Adrenal gland (tissue), 12 donors: ENCODE data around the gene SNX32. TPM values are rescaled to one million over a fixed set of nuclear protein-coding genes. Genes with fewer than 3 reads are reported as not detected.

Source experiments
- DNase-seq, 7 donors: peaks; one replicate each; pipeline ENCODE4 v3.0.0-alpha.2; 2019 to 2020
- H3K27ac ChIP-seq, 5 donors: fragments of 200-600 bp; sonication (generic) in 4 of 5; 1 replicate in 3 of 5; 2 replicates in 2 of 5; pipeline versions ENCODE4 v1.5.1 to v1.8.0; 2016 to 2020; ENCODE audit warnings: mild to moderate bottlenecking in 1 of 5
- H3K27me3 ChIP-seq: fragments of 200-600 bp; 2 replicates; pipeline ENCODE4 v1.8.0; 2021
- H3K36me3 ChIP-seq, 2 donors: fragments of 200-600 bp; replicated peaks in 1 of 2; 1 replicate in 1 of 2; 2 replicates in 1 of 2; pipeline versions ENCODE4 v1.5.1 to v1.8.0; 2018 to 2022
- H3K4me1 ChIP-seq, 2 donors: fragments of 200-600 bp; replicated peaks in 1 of 2; 1 replicate in 1 of 2; 2 replicates in 1 of 2; pipeline versions ENCODE4 v1.5.1 to v1.8.0; 2018 to 2021
- H3K4me3 ChIP-seq, 4 donors: fragments of 200-600 bp; sonication (generic) in 3 of 4; one replicate each; pipeline ENCODE4 v1.5.1; 2016 to 2018
- H3K9me3 ChIP-seq, 3 donors: fragments of 200-600 bp; sonication (generic) in 1 of 3; replicated peaks in 1 of 3; 1 replicate in 2 of 3; 2 replicates in 1 of 3; pipeline versions ENCODE4 v1.5.1 to v1.8.0; 2016 to 2021
- POLR2A ChIP-seq, 2 donors: fragments of 450-650 bp; IDR thresholded peaks; one replicate each; pipeline ENCODE4 v1.6.1; 2017; ENCODE audit warnings: antibody characterized with exemption in 2 of 2, mild to moderate bottlenecking in 2 of 2, moderate library complexity in 1 of 2
- WGBS, 4 donors: extraction: QIAGEN DNeasy Blood & Tissue Kit in 2 of 4; methylation state at CpG; one replicate each; pipeline versions ENCODE4 v1.1.5 to v1.1.7; 2013 to 2017; 5-methylcytosine and 5-hydroxymethylcytosine counted together
- intact Hi-C, 2 donors: fragments of 100-400 bp; cut with DNase I; formaldehyde crosslinking; loops; one replicate each; pipeline versions ENCODE4 v1.14.1 to v1.15.0; 2022 to 2023
- polyA plus RNA-seq, 3 donors: library from polyadenylated mRNA; stranded (reverse); fragments of 200-250 nt in 2 of 3; fragments of 350-450 nt in 1 of 3; fragmentation: Illumina TruSeq in 1 of 3; extraction: RNeasy Lipid Tissue Mini Kit (QIAGEN cat#74804) in 1 of 3; gene quantifications; one replicate each; pipeline ENCODE4 v1.2.3, GENCODE V29; 2013 to 2014
- total RNA-seq, 9 donors: library from RNA; depleted of rRNA in 4 of 9; stranded (reverse); fragments of >200 nt in 4 of 9; fragments of 120-200 nt in 1 of 9; fragmentation: NEBNext Ultra II Directional in 1 of 9; extraction: Animal tissue kit (Norgen Biotek cat#: 25700) in 1 of 9; gene quantifications; one replicate each; pipeline versions ENCODE4 v1.1.0 to v1.2.4, GENCODE V29; 2013 to 2023
- TF ChIP-seq, protein P1 (sequence below), 6 experiments: fragments of 450-650 bp in 4 of 6; fragments of 200-600 bp in 2 of 6; sonication (generic) in 1 of 6; IDR thresholded peaks; 1 replicate in 5 of 6; 2 replicates in 1 of 6; pipeline versions ENCODE4 v1.5.1 to v1.8.0; 2016 to 2021; ENCODE audit warnings: antibody characterized with exemption in 6 of 6, mild to moderate bottlenecking in 2 of 6, moderate library complexity in 1 of 6
- donor health status: healthy with polysubstance abuse.
- donor health status: Bipolar disorder and iron deficiency.
- donor health status: DM: yes; HTN: yes; CAD: no.
- donor health status: DM: no; HTN: no; CAD: no.
- donor health status: DM: no; HTN: no; CAD: no.
- donor health status: DM: yes; HTN: yes; CAD: no.

The SNX32 gene
- total and polyA plus RNA-seq, 12 donors, result 0.11 to 1.2 (median 0.50) TPM; not detected in 3

DNA sequence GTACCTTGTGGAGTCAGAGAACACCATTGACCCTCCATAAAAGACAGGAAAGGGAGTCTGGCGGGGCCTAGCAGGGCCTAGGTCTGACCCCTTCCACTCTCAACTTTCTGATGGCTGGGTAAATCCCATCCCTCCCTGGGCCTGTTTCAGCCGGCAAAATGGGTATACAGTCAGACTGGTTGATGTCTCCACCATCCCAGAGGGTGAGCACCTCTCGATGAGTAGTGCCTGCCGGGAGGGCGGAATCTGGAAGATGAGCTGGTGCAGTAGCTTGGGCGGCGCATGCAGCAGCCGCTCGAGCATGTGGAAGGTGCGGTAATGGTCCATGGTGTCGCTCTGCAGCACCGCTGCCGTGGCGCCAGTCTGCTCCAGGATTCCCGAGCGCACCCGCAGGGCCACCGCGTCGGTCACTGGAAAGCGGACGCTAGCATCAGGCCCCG lies 54.0 kb downstream of the SNX32 start:
- Histone ChIP-seq H3K27ac (peak overlapping the region in 4 of 5 donors; percentile 95 to 99 (median 96)), H3K36me3 (peaks cover 0 to 35% of the 10 kb centered on the region in 2 donors), H3K4me1 (peaks cover 42% of the 10 kb centered on the region in 2 donors), H3K4me3 (peak overlapping the region in 3 of 4 donors; percentile 34 to 66 (median 51)), H3K27me3 (no peaks in the 10 kb centered on the region), H3K9me3 (no peaks in the 10 kb centered on the region)
- WGBS, 4 donors, result 4 to 17% (median 9%) methylated on average over 3 to 23 of the region's 23 CpGs
- intact Hi-C loops, result loop anchor here in 1 of 2 donors (5.0 kb wide), 1 partner anchor 75 kb away; the partner anchor contains the start of gene SART1
- DNase-seq, result no peak
- TF ChIP-seq, protein P1, sequence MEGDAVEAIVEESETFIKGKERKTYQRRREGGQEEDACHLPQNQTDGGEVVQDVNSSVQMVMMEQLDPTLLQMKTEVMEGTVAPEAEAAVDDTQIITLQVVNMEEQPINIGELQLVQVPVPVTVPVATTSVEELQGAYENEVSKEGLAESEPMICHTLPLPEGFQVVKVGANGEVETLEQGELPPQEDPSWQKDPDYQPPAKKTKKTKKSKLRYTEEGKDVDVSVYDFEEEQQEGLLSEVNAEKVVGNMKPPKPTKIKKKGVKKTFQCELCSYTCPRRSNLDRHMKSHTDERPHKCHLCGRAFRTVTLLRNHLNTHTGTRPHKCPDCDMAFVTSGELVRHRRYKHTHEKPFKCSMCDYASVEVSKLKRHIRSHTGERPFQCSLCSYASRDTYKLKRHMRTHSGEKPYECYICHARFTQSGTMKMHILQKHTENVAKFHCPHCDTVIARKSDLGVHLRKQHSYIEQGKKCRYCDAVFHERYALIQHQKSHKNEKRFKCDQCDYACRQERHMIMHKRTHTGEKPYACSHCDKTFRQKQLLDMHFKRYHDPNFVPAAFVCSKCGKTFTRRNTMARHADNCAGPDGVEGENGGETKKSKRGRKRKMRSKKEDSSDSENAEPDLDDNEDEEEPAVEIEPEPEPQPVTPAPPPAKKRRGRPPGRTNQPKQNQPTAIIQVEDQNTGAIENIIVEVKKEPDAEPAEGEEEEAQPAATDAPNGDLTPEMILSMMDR (IDR thresholded peaks at IDR 0.05), result no peak
- TF ChIP-seq POLR2A (IDR thresholded peaks at IDR 0.05), result no peak

DNA sequence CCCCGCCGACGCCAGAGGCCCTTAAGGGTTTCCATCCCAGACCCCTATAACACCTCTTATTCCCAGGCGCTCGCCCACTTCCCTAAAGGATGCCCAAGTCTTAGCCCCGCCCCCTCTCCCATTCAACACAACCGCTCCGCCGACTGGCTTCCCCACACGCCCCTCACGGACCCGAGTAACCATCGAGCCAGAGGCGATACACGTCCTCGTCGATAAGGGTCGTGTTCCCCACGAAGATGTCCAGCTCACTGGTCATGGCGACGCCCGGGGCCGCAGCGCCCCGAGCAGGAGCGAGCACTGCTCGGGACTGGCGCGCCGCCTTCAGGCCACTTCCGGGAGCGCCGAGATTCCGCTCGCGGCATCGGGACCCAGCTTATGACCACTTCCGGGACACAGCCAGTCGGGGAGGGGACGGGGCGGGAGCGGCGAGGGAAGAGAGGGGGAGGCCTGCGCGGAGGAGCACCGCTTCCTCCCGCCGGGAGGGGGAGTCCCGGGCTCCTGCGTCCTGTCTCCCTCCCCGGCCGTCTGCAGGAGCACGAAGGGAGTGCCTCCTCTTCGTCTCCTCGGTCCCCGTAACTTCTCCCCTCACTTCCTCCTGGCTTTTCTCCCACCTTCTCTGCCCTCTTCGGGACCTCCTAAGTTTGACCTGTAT lies 54.5 kb downstream of the SNX32 start, which contains the start of gene FIBP:
Gene FIBP, minus strand, starts transcription at position 309 of the 652 bp plus-strand sequence. Its CDS starts 53 bp downstream, at position 256.
- H3K4me1 ChIP-seq, result peaks cover 47 to 48% of the 10 kb centered on the region in 2 donors
- WGBS, 4 donors, result 0 to 2% (median 0%) methylated on average over 21 to 57 of the region's 57 CpGs
- no peaks in the 10 kb centered on the region for H3K27me3 ChIP-seq
- peak; percentile 98 to 99 (median 98) for DNase-seq
- H3K36me3 ChIP-seq, result peaks cover 0 to 29% of the 10 kb centered on the region in 2 donors
- H3K27ac ChIP-seq, result peak within 1 kb of the TSS; percentile 26 to 99 (median 96)
- H3K9me3 ChIP-seq, result no peaks in the 10 kb centered on the region
- TF ChIP-seq, protein P1 (IDR thresholded peaks at IDR 0.05), result peak; percentile 70 to 94 (median 86)
- peak; percentile 68 to 90 for TF ChIP-seq POLR2A (IDR thresholded peaks at IDR 0.05)
- H3K4me3 ChIP-seq, result peak within 1 kb of the TSS; percentile 27 to 66 (median 42)
- intact Hi-C loops, result loop anchor here in 1 of 2 donors (5.0 kb wide), 1 partner anchor 74 kb away; the partner anchor contains the start of gene SART1

DNA sequence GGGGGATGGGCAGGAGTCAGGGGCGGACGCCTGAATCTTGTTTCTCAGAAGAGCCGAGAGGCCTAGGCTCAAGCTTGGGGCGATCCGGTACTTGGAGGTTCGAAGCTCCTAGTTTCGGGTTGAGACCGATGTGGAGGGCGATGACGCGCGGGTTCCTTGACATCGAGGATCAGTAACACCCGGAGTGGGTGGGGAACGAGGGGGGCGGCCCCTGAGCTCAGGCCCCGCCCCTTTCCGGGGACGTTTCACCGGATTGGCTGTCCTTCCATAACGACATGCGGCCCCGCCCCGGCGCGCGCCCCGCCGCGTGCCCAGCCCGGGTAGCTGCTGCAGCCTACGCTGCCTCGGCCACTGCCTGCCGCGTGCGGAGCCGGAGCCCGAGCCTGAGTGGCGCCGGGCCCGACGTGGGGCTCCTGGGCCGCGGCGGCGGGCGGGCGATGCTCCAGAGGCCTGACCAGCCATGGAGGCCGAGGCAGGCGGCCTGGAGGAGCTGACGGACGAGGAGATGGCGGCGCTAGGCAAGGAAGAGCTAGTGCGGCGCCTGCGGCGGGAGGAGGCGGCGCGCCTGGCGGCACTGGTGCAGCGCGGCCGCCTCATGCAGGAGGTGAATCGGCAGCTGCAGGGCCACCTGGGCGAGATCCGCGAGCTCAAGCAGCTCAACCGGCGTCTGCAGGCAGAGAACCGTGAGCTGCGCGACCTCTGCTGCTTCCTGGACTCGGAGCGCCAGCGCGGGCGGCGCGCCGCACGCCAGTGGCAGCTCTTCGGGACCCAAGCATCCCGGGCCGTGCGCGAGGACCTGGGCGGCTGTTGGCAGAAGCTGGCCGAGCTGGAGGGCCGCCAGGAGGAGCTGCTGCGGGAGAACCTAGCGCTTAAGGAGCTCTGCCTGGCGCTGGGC lies 56.8 kb downstream of the SNX32 start, which contains the start of gene CCDC85B:
Gene CCDC85B, plus strand, starts transcription at position 350 of the 895 bp plus-strand sequence. Its CDS starts 111 bp downstream, at position 461.
- peaks cover 0 to 13% of the 10 kb centered on the region in 2 donors for H3K36me3 ChIP-seq
- H3K9me3 ChIP-seq, result no peaks in the 10 kb centered on the region
- intact Hi-C loops, result no loop called here
- WGBS, 4 donors, result 0 to 8% (median 0%) methylated on average over 2 to 94 of the region's 94 CpGs
- TF ChIP-seq POLR2A (IDR thresholded peaks at IDR 0.05), result peak; percentile 97 to 99
- TF ChIP-seq, protein P1 (IDR thresholded peaks at IDR 0.05), result peak in 2 of 6 experiments; percentile 15 to 24
- H3K27ac ChIP-seq, result peak within 1 kb of the TSS; percentile 26 to 99 (median 96)
- H3K4me3 ChIP-seq, result peak within 1 kb of the TSS; percentile 36 to 62 (median 50)
- peaks cover 50 to 52% of the 10 kb centered on the region in 2 donors for H3K4me1 ChIP-seq
- no peaks in the 10 kb centered on the region for H3K27me3 ChIP-seq
- peak; percentile 98 to 100 (median 99) for DNase-seq
